MCF 10A (cell line): Measurements from ENCODE around the gene ARHGAP18. TPM values are rescaled to one million over a fixed set of nuclear protein-coding genes. Genes with fewer than 3 reads are reported as not detected.

Experiments used
- BruUV-seq: library from RNA; stranded (reverse); fragments of 400-500 nt; replicated peaks from 2 replicates; lab custom pipeline; 2021; lab: Mats Ljungman, UMichigan
- CTCF ChIA-PET: fragments of 300-600 bp; sonication (Branson Sonifier 250); formaldehyde crosslinking; extraction: SDS; loops from one replicate; lab custom pipeline; 2021; ENCODE audit warnings: antibody characterized with exemption, inconsistent platforms; lab: Yijun Ruan, JAX
- POLR2A ChIA-PET: fragments of 300-600, 350-650 bp; sonication (Branson Sonifier 250); formaldehyde crosslinking; extraction: SDS; loops from one replicate; lab custom pipeline; 2020; ENCODE audit warnings: antibody characterized with exemption, inconsistent platforms; lab: Yijun Ruan, JAX
- DNase-seq: peaks from one replicate; pipeline ENCODE4 v3.0.0-alpha.2; 2018; ENCODE audit not compliant: unreplicated experiment
- H3K27ac Mint-ChIP-seq: one replicate; pipeline ENCODE4 v1.8.0; 2022; ENCODE audit warnings: mild to moderate bottlenecking, low read depth, mixed read lengths; ENCODE audit not compliant: unreplicated experiment
- H3K27me3 Mint-ChIP-seq: one replicate; pipeline ENCODE4 v1.8.0; 2022; ENCODE audit warnings: mixed read lengths; ENCODE audit not compliant: insufficient read depth, unreplicated experiment
- H3K36me3 Mint-ChIP-seq: one replicate; pipeline ENCODE4 v1.8.0; 2022; ENCODE audit warnings: mild to moderate bottlenecking, moderate library complexity, mixed read lengths; ENCODE audit not compliant: insufficient read depth, unreplicated experiment
- H3K4me1 Mint-ChIP-seq: one replicate; pipeline ENCODE4 v1.8.0; 2022; ENCODE audit warnings: mixed read lengths; ENCODE audit not compliant: insufficient read depth, unreplicated experiment
- H3K4me3 Mint-ChIP-seq: one replicate; pipeline ENCODE4 v1.8.0; 2022; ENCODE audit warnings: mild to moderate bottlenecking, moderate library complexity, mixed read lengths; ENCODE audit not compliant: unreplicated experiment
- H3K9me3 Mint-ChIP-seq: one replicate; pipeline ENCODE4 v1.8.0; 2022; ENCODE audit warnings: mixed read lengths; ENCODE audit not compliant: unreplicated experiment
- intact Hi-C: fragments of 100-400 bp; cut with micrococcal nuclease; formaldehyde crosslinking; loops from 2 replicates; pipeline ENCODE4 v1.14.1; 2022
- total RNA-seq: library from RNA; stranded (reverse); gene quantifications from 2 replicates; pipeline ENCODE4 v1.2.3, GENCODE V29; 2022
- TF ChIP-seq, protein P1 (sequence below): fragments of 200-600 bp; IDR thresholded peaks from one replicate; pipeline ENCODE4 v1.8.0; 2022; ENCODE audit warnings: antibody characterized with exemption, mild to moderate bottlenecking; ENCODE audit not compliant: unreplicated experiment

The ARHGAP18 gene
- total RNA-seq, 1 experiment from 2014 or later, result 22.9 TPM

DNA sequence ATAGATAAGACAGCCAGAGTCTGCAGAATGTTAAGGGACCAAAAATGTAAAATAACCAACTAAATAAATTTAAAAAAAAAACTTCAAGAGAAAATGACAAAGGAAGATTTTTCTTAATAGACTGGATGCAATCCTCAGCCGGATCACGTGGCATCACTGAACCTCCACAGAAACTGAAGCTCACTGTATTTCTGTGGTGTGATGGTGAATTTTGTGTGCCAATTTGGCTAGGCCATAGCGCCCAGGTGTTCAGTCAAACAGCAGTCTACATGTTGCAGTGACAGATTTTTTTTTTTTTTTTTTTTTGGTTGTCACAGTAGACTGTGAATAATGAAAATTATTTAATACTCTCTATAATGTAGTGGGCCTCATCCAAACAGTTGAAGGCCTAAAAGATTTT is 95.5 kb downstream of the ARHGAP18 start:
- Mint-ChIP-seq H3K9me3 (no peaks in the 10 kb centered on the region), H3K4me3 (no peak overlapping the region), H3K36me3 (peaks cover 30% of the 10 kb centered on the region), H3K4me1 (peaks cover under 1% of the 10 kb centered on the region), H3K27me3 (no peaks in the 10 kb centered on the region), H3K27ac (no peak overlapping the region)
- DNase-seq, result no peak
- ChIA-PET POLR2A (interaction anchor here (0.6 kb wide), 1 partner anchor 38 kb away, joined by 4 read pairs; no protein-coding TSS in a partner anchor), CTCF (interaction anchor here (0.7 to 1.0 kb wide), 2 partner anchors 100 to 117 kb away, joined by 5 to 7 read pairs; no protein-coding TSS in a partner anchor)
- TF ChIP-seq, protein P1, sequence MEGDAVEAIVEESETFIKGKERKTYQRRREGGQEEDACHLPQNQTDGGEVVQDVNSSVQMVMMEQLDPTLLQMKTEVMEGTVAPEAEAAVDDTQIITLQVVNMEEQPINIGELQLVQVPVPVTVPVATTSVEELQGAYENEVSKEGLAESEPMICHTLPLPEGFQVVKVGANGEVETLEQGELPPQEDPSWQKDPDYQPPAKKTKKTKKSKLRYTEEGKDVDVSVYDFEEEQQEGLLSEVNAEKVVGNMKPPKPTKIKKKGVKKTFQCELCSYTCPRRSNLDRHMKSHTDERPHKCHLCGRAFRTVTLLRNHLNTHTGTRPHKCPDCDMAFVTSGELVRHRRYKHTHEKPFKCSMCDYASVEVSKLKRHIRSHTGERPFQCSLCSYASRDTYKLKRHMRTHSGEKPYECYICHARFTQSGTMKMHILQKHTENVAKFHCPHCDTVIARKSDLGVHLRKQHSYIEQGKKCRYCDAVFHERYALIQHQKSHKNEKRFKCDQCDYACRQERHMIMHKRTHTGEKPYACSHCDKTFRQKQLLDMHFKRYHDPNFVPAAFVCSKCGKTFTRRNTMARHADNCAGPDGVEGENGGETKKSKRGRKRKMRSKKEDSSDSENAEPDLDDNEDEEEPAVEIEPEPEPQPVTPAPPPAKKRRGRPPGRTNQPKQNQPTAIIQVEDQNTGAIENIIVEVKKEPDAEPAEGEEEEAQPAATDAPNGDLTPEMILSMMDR, result no peak
- no TSS peak for BruUV-seq
- intact Hi-C loops, result no loop called here

DNA sequence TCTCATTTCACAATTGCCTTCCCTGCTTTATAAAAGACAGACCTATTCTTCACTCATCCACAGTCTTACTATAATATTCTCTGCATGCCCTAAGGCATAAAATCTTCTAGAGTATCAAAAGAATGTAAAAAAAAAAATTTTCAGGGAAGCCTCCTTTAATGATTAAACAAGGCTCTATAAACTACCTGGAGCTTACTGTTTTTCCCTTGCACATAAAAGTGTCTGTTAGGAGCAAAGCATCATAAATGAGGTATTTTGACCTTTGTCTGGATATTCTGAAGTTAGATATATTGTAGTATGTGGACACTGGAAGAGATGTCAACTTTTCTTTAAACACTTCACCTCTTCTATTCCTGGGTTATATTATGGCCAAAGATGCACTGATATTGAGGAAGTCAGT is 97.5 kb downstream of the ARHGAP18 start:
- no peak overlapping the region for H3K27ac Mint-ChIP-seq
- H3K4me3 Mint-ChIP-seq, result no peak overlapping the region
- no peaks in the 10 kb centered on the region for H3K9me3 Mint-ChIP-seq
- H3K27me3 Mint-ChIP-seq, result no peaks in the 10 kb centered on the region
- peaks cover 44% of the 10 kb centered on the region for H3K36me3 Mint-ChIP-seq
- POLR2A ChIA-PET, result no interaction called here
- DNase-seq, result no peak
- BruUV-seq, result no TSS peak
- intact Hi-C loops, result no loop called here
- TF ChIP-seq, protein P1, result no peak
- H3K4me1 Mint-ChIP-seq, result no peaks in the 10 kb centered on the region
- CTCF ChIA-PET, result interaction anchor here (0.6 to 1.2 kb wide), 6 partner anchors 14 to 1762 kb away, joined by 3 to 5 read pairs (median 4); no protein-coding TSS in a partner anchor

DNA sequence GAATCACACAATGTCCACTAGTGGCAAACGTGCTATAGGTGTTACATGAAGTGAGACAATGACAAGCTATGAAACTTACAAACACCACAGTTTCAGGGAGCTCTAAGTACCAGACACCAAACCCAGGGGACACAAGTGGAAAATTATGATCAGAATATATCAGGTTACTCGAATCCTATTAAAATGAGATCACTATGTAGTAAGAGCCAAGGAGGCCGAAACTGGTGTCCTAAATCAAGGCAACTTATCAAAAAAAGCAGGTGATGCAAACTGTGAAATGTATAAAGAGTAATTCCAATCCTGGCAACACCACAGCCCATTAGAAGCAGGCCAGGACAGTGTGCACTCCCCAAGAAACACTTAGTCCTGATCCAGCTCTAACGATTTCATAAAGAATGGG is 100.3 kb downstream of the ARHGAP18 start:
- Mint-ChIP-seq H3K9me3 (no peaks in the 10 kb centered on the region), H3K4me1 (no peaks in the 10 kb centered on the region), H3K36me3 (peaks cover 35% of the 10 kb centered on the region), H3K4me3 (no peak overlapping the region), H3K27ac (no peak overlapping the region), H3K27me3 (no peaks in the 10 kb centered on the region)
- TF ChIP-seq, protein P1, result no peak
- no TSS peak for BruUV-seq
- CTCF ChIA-PET, result interaction anchor here (0.6 to 14.4 kb wide), 5 partner anchors 9 to 505 kb away, joined by 3 to 315 read pairs (median 4); no protein-coding TSS in a partner anchor
- no peak for DNase-seq
- POLR2A ChIA-PET, result no interaction called here
- intact Hi-C loops, result no loop called here

DNA sequence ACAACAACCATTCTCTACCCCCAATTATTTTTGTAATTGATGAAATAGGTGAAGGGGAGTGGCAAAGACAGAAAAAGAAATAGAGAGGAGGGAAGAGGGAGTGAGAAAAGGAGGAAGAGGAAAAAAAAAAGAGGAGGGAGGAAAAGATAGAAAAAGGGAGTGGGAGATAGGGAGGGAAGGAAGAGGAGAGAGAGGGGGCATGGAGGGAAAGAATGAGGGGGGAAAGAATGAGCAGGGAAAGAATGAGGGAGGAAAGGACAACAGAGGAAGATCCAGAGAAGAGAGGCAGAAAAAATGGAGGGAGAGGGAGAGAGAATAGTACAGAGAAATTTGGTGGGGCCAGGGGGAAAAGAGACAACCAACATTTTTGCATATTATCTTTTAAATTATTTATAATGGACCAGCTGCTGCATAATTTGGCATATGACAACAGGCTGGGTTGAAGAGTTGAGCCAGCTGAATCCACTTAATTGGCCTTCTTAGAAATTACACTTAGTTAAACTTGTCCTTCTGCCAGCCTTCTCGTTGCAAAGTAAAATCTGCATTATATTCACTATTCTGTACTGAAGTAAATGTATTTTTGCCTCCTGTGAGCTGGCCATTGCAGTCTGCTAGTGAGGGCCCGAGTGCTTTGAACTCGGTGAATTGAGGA is 101.0 kb downstream of the ARHGAP18 start:
- H3K9me3 Mint-ChIP-seq, result no peaks in the 10 kb centered on the region
- no peaks in the 10 kb centered on the region for H3K4me1 Mint-ChIP-seq
- peak overlapping the region; percentile 53 for H3K27ac Mint-ChIP-seq
- H3K36me3 Mint-ChIP-seq, result peaks cover 35% of the 10 kb centered on the region
- no peak for DNase-seq
- intact Hi-C loops, result no loop called here
- no TSS peak for BruUV-seq
- no peaks in the 10 kb centered on the region for H3K27me3 Mint-ChIP-seq
- TF ChIP-seq, protein P1, result no peak
- ChIA-PET CTCF (interaction anchor here (0.6 to 14.4 kb wide), 5 partner anchors 8 to 506 kb away, joined by 3 to 315 read pairs (median 4); no protein-coding TSS in a partner anchor), POLR2A (no interaction called here)
- H3K4me3 Mint-ChIP-seq, result no peak overlapping the region
